ENCODE measurements around the gene SLC36A1.
"Not testable (repeated sequence)": the region's sequence is repeated elsewhere in the genome, so short reads cannot be mapped to it uniquely, and the experiment has no call there.

DNA sequence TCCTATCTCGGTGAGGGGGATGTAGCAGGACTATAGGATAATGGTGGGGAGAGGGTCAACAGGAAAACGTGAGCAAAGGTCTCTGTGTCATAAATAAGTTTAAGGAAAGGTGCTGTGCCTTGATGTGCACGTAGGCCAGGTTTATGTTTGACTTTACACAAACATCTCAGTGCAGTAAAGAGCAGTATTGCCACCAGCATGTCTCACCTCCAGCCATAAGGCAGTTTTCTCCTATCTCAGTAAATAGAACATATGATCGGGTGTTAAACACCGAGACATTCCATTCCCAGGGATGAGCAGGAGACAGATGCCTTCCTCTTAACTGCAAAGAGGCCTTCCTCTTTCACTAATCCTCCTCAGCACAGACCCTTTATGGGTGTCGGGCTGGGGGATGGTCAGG is 21.1 kb upstream of the SLC36A1 start:
- TF ChIP-seq CEBPB (IDR thresholded peaks at IDR 0.05; ENCODE audit: low read depth, low read length); PHF8 (conservative IDR thresholded peaks at IDR 0.05; ENCODE audit: low read depth, low read length); YY1 (IDR thresholded peaks at IDR 0.05; ENCODE audit: low read depth, low read length); EP300 (IDR thresholded peaks at IDR 0.05; ENCODE audit: borderline replicate concordance in 1 of 2, low read depth in 2 of 2, low read length in 2 of 2); POLR2A (IDR thresholded peaks at IDR 0.05; ENCODE audit: control extremely low read depth in 1 of 2, low read depth in 2 of 2, low read length in 2 of 2); TAF1 (IDR thresholded peaks at IDR 0.05; ENCODE audit: low read depth, low read length); MAX (IDR thresholded peaks at IDR 0.05); SP1 (IDR thresholded peaks at IDR 0.05; ENCODE audit: low read depth, low read length); RAD21 (IDR thresholded peaks at IDR 0.05 in 1 of 2, conservative IDR thresholded peaks at IDR 0.05 in 1 of 2; ENCODE audit: low read depth in 2 of 2, low read length in 2 of 2); CHD2 (IDR thresholded peaks at IDR 0.05; ENCODE audit: low read length); CBX5 (IDR thresholded peaks at IDR 0.05; ENCODE audit: low read depth, low read length): not testable (repeated sequence)
- TF ChIP-seq, protein P1, sequence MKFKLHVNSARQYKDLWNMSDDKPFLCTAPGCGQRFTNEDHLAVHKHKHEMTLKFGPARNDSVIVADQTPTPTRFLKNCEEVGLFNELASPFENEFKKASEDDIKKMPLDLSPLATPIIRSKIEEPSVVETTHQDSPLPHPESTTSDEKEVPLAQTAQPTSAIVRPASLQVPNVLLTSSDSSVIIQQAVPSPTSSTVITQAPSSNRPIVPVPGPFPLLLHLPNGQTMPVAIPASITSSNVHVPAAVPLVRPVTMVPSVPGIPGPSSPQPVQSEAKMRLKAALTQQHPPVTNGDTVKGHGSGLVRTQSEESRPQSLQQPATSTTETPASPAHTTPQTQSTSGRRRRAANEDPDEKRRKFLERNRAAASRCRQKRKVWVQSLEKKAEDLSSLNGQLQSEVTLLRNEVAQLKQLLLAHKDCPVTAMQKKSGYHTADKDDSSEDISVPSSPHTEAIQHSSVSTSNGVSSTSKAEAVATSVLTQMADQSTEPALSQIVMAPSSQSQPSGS (IDR thresholded peaks at IDR 0.05; ENCODE audit: low read length) = not testable (repeated sequence)
- TF ChIP-seq, protein P2, sequence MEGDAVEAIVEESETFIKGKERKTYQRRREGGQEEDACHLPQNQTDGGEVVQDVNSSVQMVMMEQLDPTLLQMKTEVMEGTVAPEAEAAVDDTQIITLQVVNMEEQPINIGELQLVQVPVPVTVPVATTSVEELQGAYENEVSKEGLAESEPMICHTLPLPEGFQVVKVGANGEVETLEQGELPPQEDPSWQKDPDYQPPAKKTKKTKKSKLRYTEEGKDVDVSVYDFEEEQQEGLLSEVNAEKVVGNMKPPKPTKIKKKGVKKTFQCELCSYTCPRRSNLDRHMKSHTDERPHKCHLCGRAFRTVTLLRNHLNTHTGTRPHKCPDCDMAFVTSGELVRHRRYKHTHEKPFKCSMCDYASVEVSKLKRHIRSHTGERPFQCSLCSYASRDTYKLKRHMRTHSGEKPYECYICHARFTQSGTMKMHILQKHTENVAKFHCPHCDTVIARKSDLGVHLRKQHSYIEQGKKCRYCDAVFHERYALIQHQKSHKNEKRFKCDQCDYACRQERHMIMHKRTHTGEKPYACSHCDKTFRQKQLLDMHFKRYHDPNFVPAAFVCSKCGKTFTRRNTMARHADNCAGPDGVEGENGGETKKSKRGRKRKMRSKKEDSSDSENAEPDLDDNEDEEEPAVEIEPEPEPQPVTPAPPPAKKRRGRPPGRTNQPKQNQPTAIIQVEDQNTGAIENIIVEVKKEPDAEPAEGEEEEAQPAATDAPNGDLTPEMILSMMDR (IDR thresholded peaks at IDR 0.05; ENCODE audit: control extremely low read depth in 1 of 3, insufficient read depth in 1 of 3, low read depth in 1 of 3, low read length in 3 of 3) = not testable (repeated sequence)
